Neural progenitor cell (in vitro differentiated cells): ENCODE data around the gene MRPL33.

ENCODE experiments used
- EZH2 ChIP-seq: fragments of 200-600 bp; sonication (generic); IDR thresholded peaks from 2 replicates; pipeline ENCODE4 v1.6.1; 2017; ENCODE audit warnings: antibody characterized with exemption, mild to moderate bottlenecking, moderate library complexity
- TF ChIP-seq, protein P1 (sequence below): fragments of 200-600 bp; sonication (generic); IDR thresholded peaks from 2 replicates; pipeline ENCODE4 v1.5.1; 2017; ENCODE audit warnings: antibody characterized with exemption, mild to moderate bottlenecking

DNA sequence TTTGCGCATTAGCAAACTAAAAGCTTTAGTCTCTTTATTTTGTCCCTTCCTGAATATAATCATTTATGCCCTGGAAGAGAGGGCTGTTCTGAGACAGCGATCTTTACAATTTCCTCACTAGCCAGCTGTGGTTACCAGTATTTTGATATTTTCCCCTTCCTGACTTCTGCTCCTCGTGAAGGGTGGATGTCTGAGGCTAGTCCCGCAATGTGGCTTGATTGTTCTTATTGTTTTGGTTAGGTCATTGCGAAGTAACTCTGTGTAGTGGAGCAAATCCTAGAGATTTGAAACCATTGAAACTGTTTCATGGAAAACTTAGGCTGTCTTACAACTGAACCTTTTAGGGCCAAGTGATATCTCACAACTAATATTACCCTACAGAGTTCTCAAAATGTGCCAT, 2.4 kb downstream of the MRPL33 start:
- TF ChIP-seq, protein P1, sequence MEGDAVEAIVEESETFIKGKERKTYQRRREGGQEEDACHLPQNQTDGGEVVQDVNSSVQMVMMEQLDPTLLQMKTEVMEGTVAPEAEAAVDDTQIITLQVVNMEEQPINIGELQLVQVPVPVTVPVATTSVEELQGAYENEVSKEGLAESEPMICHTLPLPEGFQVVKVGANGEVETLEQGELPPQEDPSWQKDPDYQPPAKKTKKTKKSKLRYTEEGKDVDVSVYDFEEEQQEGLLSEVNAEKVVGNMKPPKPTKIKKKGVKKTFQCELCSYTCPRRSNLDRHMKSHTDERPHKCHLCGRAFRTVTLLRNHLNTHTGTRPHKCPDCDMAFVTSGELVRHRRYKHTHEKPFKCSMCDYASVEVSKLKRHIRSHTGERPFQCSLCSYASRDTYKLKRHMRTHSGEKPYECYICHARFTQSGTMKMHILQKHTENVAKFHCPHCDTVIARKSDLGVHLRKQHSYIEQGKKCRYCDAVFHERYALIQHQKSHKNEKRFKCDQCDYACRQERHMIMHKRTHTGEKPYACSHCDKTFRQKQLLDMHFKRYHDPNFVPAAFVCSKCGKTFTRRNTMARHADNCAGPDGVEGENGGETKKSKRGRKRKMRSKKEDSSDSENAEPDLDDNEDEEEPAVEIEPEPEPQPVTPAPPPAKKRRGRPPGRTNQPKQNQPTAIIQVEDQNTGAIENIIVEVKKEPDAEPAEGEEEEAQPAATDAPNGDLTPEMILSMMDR: no peak
- no peak for TF ChIP-seq EZH2
